ENCODE data around the gene SPATA6. TPM values are rescaled to one million over a fixed set of nuclear protein-coding genes. Genes with fewer than 3 reads are reported as not detected.
"Not testable (repeated sequence)": the region's sequence is repeated elsewhere in the genome, so short reads cannot be mapped to it uniquely, and the experiment has no call there.

The SPATA6 gene
- total RNA-seq, 1 experiment from 2014 or later: 2.7 TPM

- intact Hi-C loops (cut with micrococcal nuclease; ENCODE audit: unreplicated experiment): no loop called here
- ChIA-PET POLR2A (ENCODE audit: low non-redundant PET) (no interaction called here), CTCF (no interaction called here)
Observed at GRCh38 chr1:48285525-48285924, 186.5 kb downstream of the SPATA6 start.

GRCh38 chr1:48284696-48285420 is 187.1 kb downstream of the SPATA6 start:
- H3K4me1 ChIP-seq (ENCODE audit: insufficient read depth, low read length, poor library complexity, severe bottlenecking); CTCF ChIA-PET; BruUV-seq (replicated peaks); H3K36me3 ChIP-seq (ENCODE audit: insufficient read depth, low read length, poor library complexity, severe bottlenecking); intact Hi-C loops (cut with micrococcal nuclease; ENCODE audit: unreplicated experiment); POLR2A ChIA-PET (ENCODE audit: low non-redundant PET); DNase-seq (ENCODE audit: low spot score); H3K4me3 ChIP-seq (ENCODE audit: low read depth, low read length, poor library complexity, severe bottlenecking); H3K27me3 ChIP-seq (replicated peaks; ENCODE audit: insufficient read depth, low read depth, low read length, poor library complexity); H3K27ac ChIP-seq (ENCODE audit: low read depth, low read length, poor library complexity, severe bottlenecking); H3K9me3 ChIP-seq (ENCODE audit: low read depth, low read length, poor library complexity, severe bottlenecking): not testable (repeated sequence)

More at GRCh38 chr1:48285525-48285924, 186.5 kb downstream of the SPATA6 start:
- Histone ChIP-seq H3K36me3 (ENCODE audit: insufficient read depth, low read length, poor library complexity, severe bottlenecking) (no peaks in the 10 kb centered on the region), H3K4me3 (ENCODE audit: low read depth, low read length, poor library complexity, severe bottlenecking) (no peak overlapping the region), H3K27ac (ENCODE audit: low read depth, low read length, poor library complexity, severe bottlenecking) (no peak overlapping the region), H3K27me3 (replicated peaks; ENCODE audit: insufficient read depth, low read depth, low read length, poor library complexity) (no peaks in the 10 kb centered on the region), H3K4me1 (ENCODE audit: insufficient read depth, low read length, poor library complexity, severe bottlenecking) (no peaks in the 10 kb centered on the region), H3K9me3 (ENCODE audit: low read depth, low read length, poor library complexity, severe bottlenecking) (no peaks in the 10 kb centered on the region)
- BruUV-seq (replicated peaks): no TSS peak
- TF ChIP-seq EZH2 (IDR thresholded peaks at IDR 0.05; ENCODE audit: borderline replicate concordance, low read depth, low read length, poor library complexity, severe bottlenecking) (no peak), CTCF (conservative IDR thresholded peaks at IDR 0.05; ENCODE audit: low read depth, low read length) (no peak)
- no peak for DNase-seq (ENCODE audit: low spot score)

GRCh38 chr1:48282329-48282728 is 189.7 kb downstream of the SPATA6 start:
- H3K27ac ChIP-seq (ENCODE audit: low read depth, low read length, poor library complexity, severe bottlenecking); H3K9me3 ChIP-seq (ENCODE audit: low read depth, low read length, poor library complexity, severe bottlenecking); BruUV-seq (replicated peaks); H3K27me3 ChIP-seq (replicated peaks; ENCODE audit: insufficient read depth, low read depth, low read length, poor library complexity); intact Hi-C loops (cut with micrococcal nuclease; ENCODE audit: unreplicated experiment); CTCF ChIA-PET; H3K36me3 ChIP-seq (ENCODE audit: insufficient read depth, low read length, poor library complexity, severe bottlenecking); DNase-seq (ENCODE audit: low spot score); POLR2A ChIA-PET (ENCODE audit: low non-redundant PET); H3K4me3 ChIP-seq (ENCODE audit: low read depth, low read length, poor library complexity, severe bottlenecking); H3K4me1 ChIP-seq (ENCODE audit: insufficient read depth, low read length, poor library complexity, severe bottlenecking): not testable (repeated sequence)

GRCh38 chr1:48277437-48277836 is 194.6 kb downstream of the SPATA6 start:
- CTCF ChIA-PET; H3K4me3 ChIP-seq (ENCODE audit: low read depth, low read length, poor library complexity, severe bottlenecking); BruUV-seq (replicated peaks); H3K27ac ChIP-seq (ENCODE audit: low read depth, low read length, poor library complexity, severe bottlenecking); POLR2A ChIA-PET (ENCODE audit: low non-redundant PET); DNase-seq (ENCODE audit: low spot score); H3K4me1 ChIP-seq (ENCODE audit: insufficient read depth, low read length, poor library complexity, severe bottlenecking); H3K27me3 ChIP-seq (replicated peaks; ENCODE audit: insufficient read depth, low read depth, low read length, poor library complexity); H3K36me3 ChIP-seq (ENCODE audit: insufficient read depth, low read length, poor library complexity, severe bottlenecking); intact Hi-C loops (cut with micrococcal nuclease; ENCODE audit: unreplicated experiment); H3K9me3 ChIP-seq (ENCODE audit: low read depth, low read length, poor library complexity, severe bottlenecking): not testable (repeated sequence)
